Measurements from ENCODE around the gene DMD.
A peak's percentile ranks its signal among the peaks of the same experiment; 100 is the strongest.
"Not testable (repeated sequence)": the region's sequence is repeated elsewhere in the genome, so short reads cannot be mapped to it uniquely, and the experiment has no call there.

Gene DMD

DNA sequence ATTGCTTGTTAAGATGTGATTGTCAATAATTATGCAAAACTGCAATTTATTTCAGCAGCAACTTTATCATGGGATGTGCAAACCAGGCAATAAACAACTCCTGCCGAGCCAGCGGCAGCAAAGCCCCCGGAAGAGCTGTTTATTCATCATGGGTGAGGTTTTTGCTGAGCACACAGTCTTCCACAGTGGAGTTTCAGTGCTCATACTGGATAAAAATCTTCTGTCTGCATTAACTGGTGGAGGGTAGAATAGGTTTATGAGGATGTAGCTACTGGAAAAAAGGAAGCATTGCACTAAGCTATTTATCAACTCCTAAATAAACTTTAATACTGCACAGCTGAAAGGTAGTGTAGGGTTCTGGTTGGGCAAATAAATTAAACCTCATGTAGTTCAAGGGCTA lies 1582.2 kb downstream of the DMD start:
- DNase-seq = no peak

DNA sequence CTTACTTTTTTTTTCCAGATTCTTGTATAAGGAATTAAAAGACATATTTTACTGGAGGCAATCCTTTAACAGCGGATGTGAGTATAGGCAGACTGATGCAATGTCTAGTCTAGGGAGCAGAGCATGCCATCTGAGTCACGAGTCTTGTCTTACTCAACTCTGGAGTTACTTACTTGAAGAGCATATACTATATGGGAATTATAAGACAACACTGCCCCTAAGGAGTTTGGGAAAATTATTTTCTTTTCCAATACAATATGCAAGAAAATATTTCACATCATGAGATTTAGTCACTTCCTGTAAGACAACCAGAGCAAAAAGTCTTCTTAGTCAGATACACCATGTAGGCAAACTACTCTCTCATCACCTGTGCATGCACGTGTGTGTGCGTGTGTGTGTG lies 1602.2 kb downstream of the DMD start:
- DNase-seq = no peak

- no peak for DNase-seq
Measured at GRCh38 chrX:31608638-31609037, 1602.7 kb downstream of the DMD start.

- DNase-seq = no peak
Measured at GRCh38 chrX:31606771-31607170, 1604.6 kb downstream of the DMD start.

GRCh38 chrX:31604629-31605221 lies 1606.6 kb downstream of the DMD start:
- DNase-seq = no peak

DNA sequence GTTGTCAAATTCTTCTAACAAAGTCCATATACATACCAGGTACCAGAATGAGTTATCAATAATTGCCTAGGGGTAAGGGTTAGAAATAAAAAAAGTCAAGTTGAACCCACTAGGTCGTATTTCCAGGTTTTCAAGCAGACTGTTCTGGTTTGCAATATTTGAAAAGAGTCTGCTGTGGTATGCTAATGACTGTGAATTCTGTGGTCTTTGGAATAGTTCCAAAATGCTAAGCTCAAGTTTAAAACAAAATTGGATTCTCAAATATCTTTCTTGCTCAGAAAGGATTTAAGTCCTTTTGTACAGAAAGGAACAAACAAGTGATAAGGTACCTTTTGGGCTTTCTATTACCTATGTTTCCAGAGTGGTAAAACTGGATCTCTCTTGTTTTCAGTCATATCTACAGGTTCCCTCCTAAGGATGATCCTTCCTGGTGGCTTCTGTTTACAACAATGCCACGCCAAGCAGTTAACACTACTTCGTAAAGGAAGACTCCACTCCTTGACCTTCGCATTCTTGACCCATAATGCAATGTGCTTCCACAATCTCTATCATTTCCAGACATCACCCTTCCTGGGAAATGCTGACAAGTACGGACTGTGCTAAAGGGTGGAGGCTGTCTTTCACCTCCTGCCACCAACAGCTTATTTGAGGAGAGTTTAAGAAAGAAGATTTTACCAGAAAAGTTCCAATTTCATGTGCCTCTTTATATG lies 1607.8 kb downstream of the DMD start:
- DNase-seq = no peak

- no peak for DNase-seq
Measured at GRCh38 chrX:31600823-31601222, 1610.5 kb downstream of the DMD start.

DNA sequence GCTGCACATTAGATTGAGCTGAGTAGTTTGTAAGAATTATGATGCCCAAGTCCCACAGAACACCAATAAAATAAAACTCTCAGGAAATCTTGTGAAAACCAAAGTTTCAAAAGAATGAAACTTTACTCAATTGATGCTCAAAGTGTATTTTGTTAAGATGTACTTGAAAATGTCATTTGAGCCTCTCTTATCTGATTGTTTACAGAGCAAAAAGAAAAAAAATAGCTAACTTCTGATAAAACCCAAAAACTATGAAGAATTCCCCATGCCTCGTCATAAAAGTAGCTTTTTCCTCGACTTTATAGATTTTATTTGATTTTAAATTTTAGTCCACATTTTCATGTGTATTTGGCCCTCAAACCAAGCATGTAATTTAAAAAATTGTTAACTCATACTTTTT lies 1618.0 kb downstream of the DMD start:
- no peak for DNase-seq

DNA sequence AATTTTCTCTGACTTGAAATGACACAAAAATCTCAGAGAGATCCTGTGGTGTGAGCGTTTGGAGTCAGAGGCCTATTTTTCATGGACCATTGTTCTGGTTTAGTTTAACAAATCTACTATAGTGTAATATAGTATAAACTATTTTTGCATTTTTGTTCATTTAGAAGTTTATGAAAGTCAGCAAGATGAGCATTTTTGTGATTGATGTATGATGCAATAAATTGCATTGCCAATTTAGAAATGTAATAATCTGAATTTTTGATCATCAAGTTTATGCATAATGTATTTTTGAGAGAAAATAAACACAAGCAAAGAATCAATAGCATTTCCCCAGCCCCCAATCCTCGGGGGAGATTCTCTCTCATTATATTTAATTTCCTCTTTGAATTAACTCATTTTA lies 1620.0 kb downstream of the DMD start:
- DNase-seq = no peak

DNA sequence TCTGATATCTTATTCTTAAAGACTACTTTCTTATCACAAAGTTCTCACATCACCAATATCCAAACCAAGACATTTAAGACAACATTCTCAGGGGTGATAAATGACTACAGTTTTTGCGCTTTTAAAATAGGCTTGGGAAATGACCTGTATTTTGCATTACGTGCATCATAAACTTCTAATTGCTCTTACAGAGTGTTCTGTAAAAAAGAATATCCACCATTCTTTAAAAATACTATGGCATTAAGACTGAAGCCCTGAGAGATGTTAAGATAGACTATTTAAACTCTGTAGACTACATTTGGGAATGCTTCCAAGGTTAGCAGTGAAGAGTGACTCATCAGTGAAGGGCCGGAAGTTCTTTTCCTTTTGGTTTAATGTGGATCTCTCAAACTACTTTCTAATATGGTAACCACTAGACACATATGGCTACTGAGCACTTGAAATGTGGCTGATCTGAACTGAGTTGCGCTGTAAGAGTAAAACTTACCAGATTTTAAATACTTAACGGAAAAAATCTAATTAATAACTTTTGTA lies 1620.7 kb downstream of the DMD start:
- DNase-seq = no peak

DNA sequence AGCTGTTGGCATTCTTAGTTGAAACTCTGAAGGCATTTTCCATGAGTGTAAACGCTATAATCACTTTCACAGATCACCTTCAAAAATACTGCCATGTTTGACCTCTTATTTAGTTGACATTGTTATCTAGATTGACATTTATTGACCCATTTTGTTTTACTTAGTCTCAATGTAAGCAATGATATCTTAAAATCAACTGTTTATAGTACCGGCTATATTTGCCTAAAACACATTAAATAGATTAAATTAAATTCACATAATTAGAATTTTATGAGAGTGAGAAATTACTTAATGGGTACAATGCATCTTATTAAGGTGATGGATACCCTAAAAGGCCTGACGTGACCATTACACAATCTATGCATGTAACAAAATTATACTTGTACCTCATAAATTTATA lies 1621.8 kb downstream of the DMD start:
- DNase-seq = no peak

GRCh38 chrX:31588355-31588754 lies 1623.0 kb downstream of the DMD start:
- no peak for DNase-seq

GRCh38 chrX:31583892-31584291 lies 1627.5 kb downstream of the DMD start:
- not testable (repeated sequence) for DNase-seq

GRCh38 chrX:31580726-31581125 lies 1630.6 kb downstream of the DMD start:
- DNase-seq = no peak

DNA sequence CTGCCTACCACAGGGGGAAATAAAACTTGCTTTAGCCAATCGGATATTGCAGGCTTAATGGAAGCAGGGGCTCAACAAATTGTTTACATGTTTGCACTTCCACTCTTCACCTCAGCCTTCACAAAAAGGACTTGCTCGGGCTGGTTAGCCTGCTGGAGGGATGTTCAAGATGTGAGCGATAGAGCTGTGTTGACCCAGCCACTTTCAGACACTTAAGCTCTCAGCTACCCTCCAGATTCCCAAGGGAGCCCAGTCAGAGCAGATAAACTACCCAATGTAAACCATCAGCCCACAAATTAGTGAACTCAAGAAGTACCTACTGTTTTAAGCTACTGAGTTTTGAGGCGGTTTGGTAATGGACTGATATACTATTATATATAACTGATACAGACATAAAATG lies 1631.1 kb downstream of the DMD start:
- no peak for DNase-seq

DNA sequence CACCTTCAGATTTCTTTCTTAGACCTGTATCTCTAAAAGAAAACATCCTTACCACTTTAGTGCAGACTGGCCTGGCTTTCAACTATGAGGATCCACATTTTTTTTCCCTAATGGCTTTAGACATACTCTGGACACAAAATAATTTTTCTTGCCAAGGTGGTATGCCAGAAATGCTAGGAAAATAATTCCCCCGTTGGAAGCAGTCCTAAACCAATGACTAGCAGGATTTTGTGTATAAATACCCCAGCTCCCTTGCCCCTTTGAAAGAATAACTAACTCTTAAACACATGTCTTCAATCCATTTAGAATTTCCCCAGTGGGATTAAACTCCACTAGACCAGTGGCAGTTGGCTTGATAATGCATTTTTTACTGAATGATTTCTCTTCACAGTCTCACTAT lies 1639.0 kb downstream of the DMD start:
- DNase-seq = no peak

DNA sequence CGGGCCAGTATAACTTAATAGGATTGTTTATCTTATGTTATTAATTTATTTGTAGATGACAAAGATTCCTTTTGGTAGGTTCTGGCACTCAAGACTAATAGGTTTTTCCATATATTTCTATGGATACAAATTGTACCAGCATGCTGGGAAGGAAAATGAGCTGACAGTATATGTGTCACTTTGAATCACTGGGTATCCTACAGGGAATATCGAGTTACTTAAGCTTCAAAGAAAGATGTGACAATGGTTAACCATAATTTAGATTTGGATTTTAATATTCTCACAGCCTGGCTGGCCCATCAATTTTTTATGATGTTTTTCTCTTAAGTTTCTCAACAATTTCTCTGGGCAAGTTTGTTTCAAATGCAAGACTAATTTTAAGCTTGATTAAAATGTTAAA lies 1640.7 kb downstream of the DMD start:
- DNase-seq = no peak

GRCh38 chrX:31563792-31564191 lies 1647.6 kb downstream of the DMD start:
- no peak for DNase-seq

DNA sequence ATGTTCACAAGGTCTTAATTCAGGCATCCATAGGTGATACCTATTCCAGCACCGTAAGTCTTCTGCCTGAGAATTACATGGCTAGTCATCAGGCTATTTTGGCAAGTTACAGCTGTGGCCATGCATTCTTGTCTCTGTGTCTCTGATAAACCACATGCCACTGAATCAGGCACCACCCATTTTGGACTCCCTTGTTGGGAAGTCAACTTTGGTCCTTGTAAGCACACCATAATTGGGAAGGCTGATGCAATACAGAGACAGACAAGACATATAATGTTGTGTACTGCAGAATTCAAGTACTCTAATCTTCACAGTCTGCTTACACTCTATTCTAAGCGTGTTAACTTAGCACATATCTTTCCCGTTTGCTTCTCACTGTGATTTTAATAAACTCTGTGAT lies 1655.8 kb downstream of the DMD start:
- no peak for DNase-seq

DNA sequence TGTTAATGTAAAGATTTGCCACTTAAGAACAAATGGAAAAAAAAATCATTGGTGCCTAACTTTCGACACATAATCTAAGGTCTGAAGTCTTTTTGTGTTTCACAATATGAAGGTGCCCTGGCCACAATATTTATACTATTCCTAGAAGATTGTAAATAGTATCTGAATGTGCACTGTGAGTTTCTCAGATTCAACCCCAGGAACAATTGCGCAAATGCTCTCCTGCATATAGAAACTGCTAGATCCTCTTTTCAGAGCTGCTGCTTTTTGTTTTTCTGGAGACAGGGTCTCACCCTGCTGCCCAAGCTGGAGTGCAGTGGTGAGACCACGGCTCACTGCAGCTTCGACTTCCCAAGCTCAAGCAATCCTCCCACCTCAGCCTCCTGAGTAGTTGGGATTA lies 1659.4 kb downstream of the DMD start:
- no peak for DNase-seq

DNA sequence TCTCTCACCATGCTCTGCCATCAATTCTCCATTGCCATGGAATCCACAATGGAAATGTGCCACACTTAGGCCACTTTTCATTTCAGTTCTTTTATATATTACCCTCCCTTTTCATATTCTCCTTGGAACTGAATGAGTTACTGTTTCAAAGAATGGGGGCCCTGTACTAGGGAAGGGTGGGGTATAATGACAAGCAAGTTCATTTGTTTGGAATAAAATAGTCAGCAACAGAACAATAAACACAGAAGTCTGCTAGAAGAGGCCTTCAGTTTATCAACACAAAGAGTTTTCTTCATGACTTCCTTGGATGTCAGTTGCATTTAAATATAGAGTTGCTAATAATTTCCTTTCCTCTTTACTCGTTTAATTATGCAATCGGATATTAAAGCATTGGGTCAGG lies 1661.2 kb downstream of the DMD start:
- DNase-seq = peak in 2 of 56 donors; percentile 0 to 35

GRCh38 chrX:31547816-31548215 lies 1663.5 kb downstream of the DMD start:
- DNase-seq = no peak

- no peak for DNase-seq
Measured at GRCh38 chrX:31547416-31547815, 1663.9 kb downstream of the DMD start.

Data from amygdala (tissue), 56 donors.